ENCODE data around the gene KRT84. TPM values are rescaled to one million over a fixed set of nuclear protein-coding genes. Genes with fewer than 3 reads are reported as not detected.
A peak's percentile ranks its signal among the peaks of the same experiment; 100 is the strongest.

The KRT84 gene
- total and polyA plus RNA-seq, 2 donors = 0.94 to 2.5 TPM

- Histone ChIP-seq H3K4me3 (ENCODE audit: low read length in 2 of 2) (no peak overlapping the region), H3K4me1 (ENCODE audit: control insufficient read depth in 2 of 2, insufficient read depth in 2 of 2, low read length in 2 of 2) (peaks cover 0 to 22% of the 10 kb centered on the region in 2 donors), H3K9me3 (ENCODE audit: control insufficient read depth in 2 of 2, insufficient read depth in 1 of 2, low read length in 1 of 2) (no peaks in the 10 kb centered on the region), H3K27ac (ENCODE audit: low read depth in 1 of 2, low read length in 1 of 2) (no peak overlapping the region), H3K36me3 (ENCODE audit: control insufficient read depth in 2 of 2, insufficient read depth in 2 of 2, low read length in 1 of 2) (no peaks in the 10 kb centered on the region), H3K27me3 (ENCODE audit: control insufficient read depth in 2 of 2, insufficient read depth in 1 of 2, low read length in 1 of 2) (peaks cover 0 to 2% of the 10 kb centered on the region in 2 donors)
- no peak for DNase-seq (ENCODE audit: low read depth in 6 of 9, low spot score in 9 of 9)
- WGBS = 95% methylated on average over 1 of the region's 1 CpG
Observed at GRCh38 chr12:52361553-52361952, 23.9 kb downstream of the KRT84 start.

DNA sequence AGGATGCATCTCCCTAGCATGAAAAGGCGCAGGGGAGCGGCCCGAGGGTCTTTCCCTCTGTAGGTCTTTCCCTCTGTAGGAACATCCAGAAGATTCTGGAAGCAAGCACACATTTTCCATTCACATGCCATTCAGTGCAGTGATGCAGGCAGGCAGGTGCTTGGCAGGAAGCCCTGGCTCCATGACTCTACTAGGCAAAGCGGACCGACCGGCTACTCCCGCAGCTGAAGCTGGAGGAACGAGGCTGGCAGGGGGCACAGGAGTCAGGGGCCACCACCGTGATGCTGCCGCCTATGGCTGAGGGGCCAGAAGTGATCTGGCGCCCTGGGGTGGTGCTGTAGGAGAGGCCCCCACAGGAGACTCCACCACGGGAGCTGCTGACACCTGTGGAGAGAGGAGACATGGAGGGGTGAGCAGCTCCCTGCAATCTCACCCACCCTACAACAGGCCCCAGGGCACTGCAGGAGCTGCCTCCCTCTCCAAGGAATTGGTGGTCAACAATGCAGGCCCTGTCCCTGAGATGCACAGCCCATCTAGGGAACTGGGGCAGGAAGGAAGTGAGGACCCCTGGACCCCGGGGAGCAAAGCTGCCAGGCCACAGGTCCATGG is 24.7 kb downstream of the KRT84 start:
- no peak overlapping the region for H3K27ac ChIP-seq (ENCODE audit: low read depth in 1 of 2, low read length in 1 of 2)
- peaks cover 0 to 2% of the 10 kb centered on the region in 2 donors for H3K27me3 ChIP-seq (ENCODE audit: control insufficient read depth in 2 of 2, insufficient read depth in 1 of 2, low read length in 1 of 2)
- H3K4me3 ChIP-seq (ENCODE audit: low read length in 2 of 2) = no peak overlapping the region
- 90% methylated on average over 13 of the region's 13 CpGs for WGBS
- H3K4me1 ChIP-seq (ENCODE audit: control insufficient read depth in 2 of 2, insufficient read depth in 2 of 2, low read length in 2 of 2) = peaks cover 0 to 22% of the 10 kb centered on the region in 2 donors
- H3K9me3 ChIP-seq (ENCODE audit: control insufficient read depth in 2 of 2, insufficient read depth in 1 of 2, low read length in 1 of 2) = no peaks in the 10 kb centered on the region
- DNase-seq (ENCODE audit: low read depth in 6 of 9, low spot score in 9 of 9) = peak in 1 of 9 donors; percentile 10
- no peaks in the 10 kb centered on the region for H3K36me3 ChIP-seq (ENCODE audit: control insufficient read depth in 2 of 2, insufficient read depth in 2 of 2, low read length in 1 of 2)

DNA sequence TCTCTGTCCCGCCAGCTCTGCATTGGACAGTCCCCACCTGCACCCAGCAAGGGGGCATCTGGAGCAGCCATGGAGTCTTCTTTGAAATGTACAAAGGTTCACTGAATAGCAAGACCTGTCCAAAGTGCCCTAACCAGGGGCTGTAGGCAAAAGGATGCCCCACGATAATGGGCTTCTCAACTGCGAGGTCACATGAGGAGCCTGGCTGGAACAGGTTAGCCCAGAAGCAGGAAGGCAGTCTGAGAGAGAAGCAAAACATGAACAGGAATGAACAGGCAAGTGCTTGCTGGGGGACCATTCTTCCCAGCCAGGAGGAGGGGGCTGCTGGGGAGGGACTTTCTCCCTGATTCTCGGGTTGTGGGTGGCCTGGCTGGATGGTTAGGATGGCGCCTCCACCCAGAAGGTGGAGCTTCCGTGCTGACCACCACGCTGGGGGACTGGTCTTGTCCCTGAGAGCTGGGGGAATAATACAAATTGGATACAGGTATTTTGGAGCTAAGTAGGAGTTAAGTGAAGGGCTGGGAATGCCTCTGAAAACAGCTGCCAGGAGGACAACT is 25.3 kb downstream of the KRT84 start:
- 94% methylated on average over 7 of the region's 7 CpGs for WGBS

DNA sequence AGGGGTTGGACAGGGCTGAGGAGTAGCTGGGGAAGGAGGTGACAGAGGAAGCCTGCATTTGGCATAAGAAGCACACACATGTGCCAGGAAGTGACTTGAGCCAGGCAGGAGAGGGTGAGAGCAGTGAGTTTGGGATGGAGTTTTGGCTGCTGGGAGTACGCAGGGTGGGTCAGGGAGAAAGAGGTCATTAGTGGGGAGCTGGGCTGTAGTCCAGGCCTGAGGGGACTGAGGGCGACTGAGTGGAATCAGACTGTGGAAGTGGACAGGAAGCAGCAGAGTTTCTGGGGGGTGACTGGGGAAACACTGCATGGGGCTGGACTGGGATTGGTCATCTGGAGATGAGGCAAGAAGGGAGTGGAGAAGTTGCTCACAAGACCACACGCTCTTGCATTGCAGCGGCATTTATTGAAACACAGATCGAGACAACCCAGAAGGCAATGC is 25.8 kb downstream of the KRT84 start:
- H3K27me3 ChIP-seq (ENCODE audit: control insufficient read depth in 2 of 2, insufficient read depth in 1 of 2, low read length in 1 of 2) = no peaks in the 10 kb centered on the region
- no peaks in the 10 kb centered on the region for H3K36me3 ChIP-seq (ENCODE audit: control insufficient read depth in 2 of 2, insufficient read depth in 2 of 2, low read length in 1 of 2)
- 95% methylated on average over 5 of the region's 5 CpGs for WGBS
- no peaks in the 10 kb centered on the region for H3K9me3 ChIP-seq (ENCODE audit: control insufficient read depth in 2 of 2, insufficient read depth in 1 of 2, low read length in 1 of 2)
- peaks cover 0 to 22% of the 10 kb centered on the region in 2 donors for H3K4me1 ChIP-seq (ENCODE audit: control insufficient read depth in 2 of 2, insufficient read depth in 2 of 2, low read length in 2 of 2)
- no peak overlapping the region for H3K4me3 ChIP-seq (ENCODE audit: low read length in 2 of 2)
- H3K27ac ChIP-seq (ENCODE audit: low read depth in 1 of 2, low read length in 1 of 2) = no peak overlapping the region
- no peak for DNase-seq (ENCODE audit: low read depth in 6 of 9, low spot score in 9 of 9)

More for the DNA sequence above, 25.3 kb downstream of the KRT84 start:
- Histone ChIP-seq H3K4me1 (ENCODE audit: control insufficient read depth in 2 of 2, insufficient read depth in 2 of 2, low read length in 2 of 2) (peaks cover 0 to 22% of the 10 kb centered on the region in 2 donors), H3K27me3 (ENCODE audit: control insufficient read depth in 2 of 2, insufficient read depth in 1 of 2, low read length in 1 of 2) (peaks cover 0 to 2% of the 10 kb centered on the region in 2 donors), H3K27ac (ENCODE audit: low read depth in 1 of 2, low read length in 1 of 2) (no peak overlapping the region), H3K9me3 (ENCODE audit: control insufficient read depth in 2 of 2, insufficient read depth in 1 of 2, low read length in 1 of 2) (no peaks in the 10 kb centered on the region), H3K36me3 (ENCODE audit: control insufficient read depth in 2 of 2, insufficient read depth in 2 of 2, low read length in 1 of 2) (no peaks in the 10 kb centered on the region), H3K4me3 (ENCODE audit: low read length in 2 of 2) (no peak overlapping the region)
- no peak for DNase-seq (ENCODE audit: low read depth in 6 of 9, low spot score in 9 of 9)

- 48% methylated on average over 5 of the region's 5 CpGs for WGBS
- Histone ChIP-seq H3K4me1 (ENCODE audit: control insufficient read depth in 2 of 2, insufficient read depth in 2 of 2, low read length in 2 of 2) (peaks cover 0 to 22% of the 10 kb centered on the region in 2 donors), H3K27ac (ENCODE audit: low read depth in 1 of 2, low read length in 1 of 2) (peak overlapping the region in 1 of 2 donors; percentile 19), H3K36me3 (ENCODE audit: control insufficient read depth in 2 of 2, insufficient read depth in 2 of 2, low read length in 1 of 2) (no peaks in the 10 kb centered on the region), H3K27me3 (ENCODE audit: control insufficient read depth in 2 of 2, insufficient read depth in 1 of 2, low read length in 1 of 2) (peaks cover 0 to 1% of the 10 kb centered on the region in 2 donors), H3K9me3 (ENCODE audit: control insufficient read depth in 2 of 2, insufficient read depth in 1 of 2, low read length in 1 of 2) (no peaks in the 10 kb centered on the region), H3K4me3 (ENCODE audit: low read length in 2 of 2) (no peak overlapping the region)
- peak in 2 of 9 donors; percentile 31 to 61 for DNase-seq (ENCODE audit: low read depth in 6 of 9, low spot score in 9 of 9)
Observed at GRCh38 chr12:52358575-52359350, 26.7 kb downstream of the KRT84 start.

DNA sequence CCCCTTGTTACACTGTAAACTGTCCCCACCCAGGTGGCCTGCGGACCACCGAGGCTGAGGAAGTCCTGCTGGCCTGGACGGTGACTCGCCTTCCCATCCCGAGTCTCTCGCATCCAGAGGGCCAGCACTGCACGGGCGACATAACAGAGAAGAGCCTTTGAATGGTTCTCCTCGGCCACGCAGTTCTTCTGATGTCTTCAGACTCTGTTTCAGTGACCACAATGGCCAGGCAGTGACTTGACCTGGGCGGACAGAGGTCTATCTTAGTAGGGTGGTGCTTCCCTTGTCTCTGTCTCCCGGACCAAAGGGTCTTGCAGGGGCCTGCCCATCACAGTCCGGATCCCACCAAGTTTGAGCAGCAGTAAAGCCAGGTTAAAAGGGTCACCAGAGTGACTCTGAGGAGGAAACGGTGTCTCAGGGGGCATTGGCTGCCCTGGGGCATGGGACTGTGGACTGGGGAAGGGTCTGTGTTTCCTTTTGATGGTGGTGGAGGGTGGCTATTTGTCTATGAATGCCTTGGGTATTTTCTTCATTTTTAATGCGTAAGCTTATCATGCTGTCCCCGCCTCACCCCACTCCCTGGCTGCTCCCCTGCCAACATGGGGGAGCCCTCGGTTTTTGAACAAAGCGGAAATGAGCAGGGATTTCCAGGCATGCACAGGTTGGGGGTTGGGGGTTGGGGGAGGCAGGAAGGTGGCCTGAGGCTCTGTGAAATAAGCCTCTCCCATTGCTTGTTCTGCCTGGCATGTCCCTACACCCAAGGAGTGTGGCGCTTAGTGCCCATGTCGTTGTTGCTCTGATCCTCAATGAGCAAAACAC is 28.5 kb downstream of the KRT84 start:
- Histone ChIP-seq H3K4me1 (ENCODE audit: control insufficient read depth in 2 of 2, insufficient read depth in 2 of 2, low read length in 2 of 2) (peaks cover 0 to 25% of the 10 kb centered on the region in 2 donors), H3K27ac (ENCODE audit: low read depth in 1 of 2, low read length in 1 of 2) (no peak overlapping the region), H3K9me3 (ENCODE audit: control insufficient read depth in 2 of 2, insufficient read depth in 1 of 2, low read length in 1 of 2) (no peaks in the 10 kb centered on the region), H3K4me3 (ENCODE audit: low read length in 2 of 2) (no peak overlapping the region), H3K27me3 (ENCODE audit: control insufficient read depth in 2 of 2, insufficient read depth in 1 of 2, low read length in 1 of 2) (peaks cover 0 to 2% of the 10 kb centered on the region in 2 donors), H3K36me3 (ENCODE audit: control insufficient read depth in 2 of 2, insufficient read depth in 2 of 2, low read length in 1 of 2) (no peaks in the 10 kb centered on the region)
- DNase-seq (ENCODE audit: low read depth in 6 of 9, low spot score in 9 of 9) = no peak
- 95% methylated on average over 20 of the region's 20 CpGs for whole genome bisulfite sequencing

- Histone ChIP-seq H3K36me3 (ENCODE audit: control insufficient read depth in 2 of 2, insufficient read depth in 2 of 2, low read length in 1 of 2) (no peaks in the 10 kb centered on the region), H3K4me1 (ENCODE audit: control insufficient read depth in 2 of 2, insufficient read depth in 2 of 2, low read length in 2 of 2) (peaks cover 0 to 26% of the 10 kb centered on the region in 2 donors), H3K27me3 (ENCODE audit: control insufficient read depth in 2 of 2, insufficient read depth in 1 of 2, low read length in 1 of 2) (peaks cover 0 to 2% of the 10 kb centered on the region in 2 donors), H3K4me3 (ENCODE audit: low read length in 2 of 2) (no peak overlapping the region), H3K9me3 (ENCODE audit: control insufficient read depth in 2 of 2, insufficient read depth in 1 of 2, low read length in 1 of 2) (no peaks in the 10 kb centered on the region), H3K27ac (ENCODE audit: low read depth in 1 of 2, low read length in 1 of 2) (no peak overlapping the region)
- WGBS = 96% methylated on average over 56 of the region's 56 CpGs
- no peak for DNase-seq (ENCODE audit: low read depth in 6 of 9, low spot score in 9 of 9)
Observed at GRCh38 chr12:52356031-52356761, 29.3 kb downstream of the KRT84 start.

DNA sequence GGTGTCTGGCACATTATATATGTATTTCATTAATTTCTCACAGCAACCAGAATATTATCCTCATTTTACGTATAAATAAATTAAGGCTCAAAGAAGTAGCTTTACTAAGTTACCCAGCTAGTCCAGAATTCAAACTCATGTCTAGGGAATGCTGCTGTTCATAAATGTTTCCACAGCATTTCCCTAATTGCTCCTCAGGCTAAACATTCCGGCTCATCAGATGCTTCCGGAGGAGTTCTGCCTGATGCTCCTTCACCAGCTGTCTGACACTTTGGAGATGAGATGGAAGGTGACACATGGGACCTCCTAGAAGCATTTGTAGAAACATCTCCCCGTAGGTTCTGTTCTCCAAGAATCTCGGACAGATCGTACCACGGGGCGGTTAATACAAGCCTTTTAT is 30.3 kb downstream of the KRT84 start:
- WGBS = 98% methylated on average over 8 of the region's 8 CpGs
- H3K4me1 ChIP-seq (ENCODE audit: control insufficient read depth in 2 of 2, insufficient read depth in 2 of 2, low read length in 2 of 2) = peaks cover 0 to 26% of the 10 kb centered on the region in 2 donors
- H3K9me3 ChIP-seq (ENCODE audit: control insufficient read depth in 2 of 2, insufficient read depth in 1 of 2, low read length in 1 of 2) = no peaks in the 10 kb centered on the region
- H3K27ac ChIP-seq (ENCODE audit: low read depth in 1 of 2, low read length in 1 of 2) = no peak overlapping the region
- peaks cover 0 to 5% of the 10 kb centered on the region in 2 donors for H3K27me3 ChIP-seq (ENCODE audit: control insufficient read depth in 2 of 2, insufficient read depth in 1 of 2, low read length in 1 of 2)
- DNase-seq (ENCODE audit: low read depth in 6 of 9, low spot score in 9 of 9) = no peak
- no peak overlapping the region for H3K4me3 ChIP-seq (ENCODE audit: low read length in 2 of 2)
- H3K36me3 ChIP-seq (ENCODE audit: control insufficient read depth in 2 of 2, insufficient read depth in 2 of 2, low read length in 1 of 2) = no peaks in the 10 kb centered on the region

Measured in thymus (tissue), 11 donors.